DOHH2 (cell line): ENCODE data around the gene IFI44.

Experiments used
- H3F3A ChIP-seq: fragments of 200-600 bp; sonication (generic), shearing (Covaris generic); 2 replicates; pipeline ENCODE4 v1.6.0; 2016; ENCODE audit warnings: antibody characterized with exemption, mild to moderate bottlenecking; ENCODE audit not compliant: control insufficient read depth, insufficient read depth
- H3K27ac ChIP-seq: fragments of 200-600 bp; sonication (generic); 2 replicates; pipeline ENCODE4 v1.5.1; 2014; ENCODE audit warnings: low read depth, mild to moderate bottlenecking, low read length, moderate library complexity
- H3K27me3 ChIP-seq: fragments of 200-600 bp; sonication (generic); 2 replicates; pipeline ENCODE4 v1.6.1; 2014; ENCODE audit warnings: mild to moderate bottlenecking, low read length, mixed read lengths; ENCODE audit not compliant: control insufficient read depth
- H3K36me3 ChIP-seq: fragments of 200-600 bp; sonication (generic); 2 replicates; pipeline ENCODE4 v1.6.1; 2014; ENCODE audit warnings: mild to moderate bottlenecking, low read length, moderate library complexity, mixed read lengths; ENCODE audit not compliant: control insufficient read depth
- H3K4me1 ChIP-seq: fragments of 200-600 bp; sonication (generic); 2 replicates; pipeline ENCODE4 v1.6.1; 2014; ENCODE audit warnings: mild to moderate bottlenecking, low read length, mixed read lengths; ENCODE audit not compliant: control insufficient read depth
- H3K4me2 ChIP-seq: fragments of 200-600 bp; sonication (generic); 2 replicates; pipeline ENCODE4 v1.6.0; 2014; ENCODE audit warnings: mild to moderate bottlenecking, low read length, moderate library complexity
- H3K4me3 ChIP-seq: fragments of 200-600 bp; sonication (generic); 2 replicates; pipeline ENCODE4 v1.5.1; 2014; ENCODE audit warnings: mild to moderate bottlenecking, low read length, mixed read lengths
- H3K79me2 ChIP-seq: fragments of 200-600 bp; sonication (generic); 2 replicates; pipeline ENCODE4 v1.6.1; 2014; ENCODE audit warnings: mild to moderate bottlenecking, low read length, mixed read lengths; ENCODE audit not compliant: control insufficient read depth
- H3K9me2 ChIP-seq: fragments of 200-600 bp; sonication (generic); replicated peaks from 2 replicates; pipeline ENCODE4 v1.6.1; 2014; ENCODE audit warnings: mild to moderate bottlenecking, low read length, mixed read lengths; ENCODE audit not compliant: control insufficient read depth
- H3K9me3 ChIP-seq: fragments of 200-600 bp; sonication (generic); 2 replicates; pipeline ENCODE4 v1.6.1; 2014; ENCODE audit warnings: antibody characterized with exemption, low read length, mixed read lengths; ENCODE audit not compliant: control insufficient read depth, insufficient read depth
- H4K20me1 ChIP-seq: fragments of 200-600 bp; sonication (generic); 2 replicates; pipeline ENCODE4 v1.6.0; 2014; ENCODE audit warnings: low read depth, mild to moderate bottlenecking, antibody characterized with exemption, low read length, moderate library complexity; ENCODE audit not compliant: control insufficient read depth, insufficient read depth
- EZH2phosphoT487 ChIP-seq: fragments of 200-600 bp; sonication (generic); IDR thresholded peaks from 2 replicates; pipeline ENCODE4 v1.6.1; 2017; ENCODE audit warnings: borderline replicate concordance, mild to moderate bottlenecking, antibody characterized with exemption, low read length, moderate library complexity, mixed read lengths
- TF ChIP-seq, protein P1 (sequence below): fragments of 200-600 bp; sonication (generic); IDR thresholded peaks from one replicate; pipeline ENCODE4 v1.5.1; 2014; ENCODE audit warnings: antibody characterized with exemption, mild to moderate bottlenecking, low read depth, low read length; ENCODE audit not compliant: poor library complexity, severe bottlenecking

The IFI44 gene

DNA sequence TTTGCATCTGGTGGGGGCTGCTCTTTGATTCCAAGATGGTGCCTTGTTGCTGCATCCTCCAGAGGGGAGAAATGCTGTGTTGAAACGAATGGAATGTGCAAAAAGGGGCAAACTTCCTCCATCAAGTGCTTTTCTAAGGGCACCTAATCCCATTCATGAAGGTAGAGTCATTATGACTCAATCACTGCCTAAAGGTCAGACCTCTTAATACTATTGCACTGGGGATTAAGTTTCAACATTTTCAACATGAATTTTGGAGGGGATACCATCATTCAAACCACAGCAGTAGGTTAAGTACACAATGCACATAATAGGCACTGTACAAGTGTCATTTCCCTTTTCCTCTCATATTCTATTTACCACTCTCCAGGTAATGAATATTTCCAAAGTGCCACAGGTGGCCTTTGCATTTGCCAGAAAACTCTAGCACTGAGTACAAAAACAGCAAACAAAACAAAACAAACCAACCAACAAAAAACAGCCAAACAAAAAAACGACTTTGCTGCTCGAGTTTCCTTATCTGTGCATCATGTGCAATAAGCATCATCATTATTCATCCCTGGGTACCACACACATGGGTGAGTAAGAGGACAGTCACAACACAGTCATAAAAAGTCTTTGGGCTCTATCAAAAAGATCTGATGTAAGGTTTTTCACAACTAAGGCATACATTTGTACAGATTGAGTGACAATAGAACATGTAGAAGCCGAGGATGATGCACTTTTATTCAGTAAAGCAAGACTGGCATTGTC lies 42.5 kb downstream of the IFI44 start:
- Histone ChIP-seq H3K4me3 (no peak overlapping the region), H3K4me1 (no peaks in the 10 kb centered on the region), H3K27me3 (no peaks in the 10 kb centered on the region), H3F3A (no peaks in the 10 kb centered on the region), H3K36me3 (no peaks in the 10 kb centered on the region), H4K20me1 (no peaks in the 10 kb centered on the region), H3K9me3 (no peaks in the 10 kb centered on the region), H3K9me2 (no peaks in the 10 kb centered on the region), H3K27ac (no peak overlapping the region), H3K4me2 (no peak overlapping the region), H3K79me2 (no peaks in the 10 kb centered on the region)
- no peak for TF ChIP-seq EZH2phosphoT487
- TF ChIP-seq, protein P1, sequence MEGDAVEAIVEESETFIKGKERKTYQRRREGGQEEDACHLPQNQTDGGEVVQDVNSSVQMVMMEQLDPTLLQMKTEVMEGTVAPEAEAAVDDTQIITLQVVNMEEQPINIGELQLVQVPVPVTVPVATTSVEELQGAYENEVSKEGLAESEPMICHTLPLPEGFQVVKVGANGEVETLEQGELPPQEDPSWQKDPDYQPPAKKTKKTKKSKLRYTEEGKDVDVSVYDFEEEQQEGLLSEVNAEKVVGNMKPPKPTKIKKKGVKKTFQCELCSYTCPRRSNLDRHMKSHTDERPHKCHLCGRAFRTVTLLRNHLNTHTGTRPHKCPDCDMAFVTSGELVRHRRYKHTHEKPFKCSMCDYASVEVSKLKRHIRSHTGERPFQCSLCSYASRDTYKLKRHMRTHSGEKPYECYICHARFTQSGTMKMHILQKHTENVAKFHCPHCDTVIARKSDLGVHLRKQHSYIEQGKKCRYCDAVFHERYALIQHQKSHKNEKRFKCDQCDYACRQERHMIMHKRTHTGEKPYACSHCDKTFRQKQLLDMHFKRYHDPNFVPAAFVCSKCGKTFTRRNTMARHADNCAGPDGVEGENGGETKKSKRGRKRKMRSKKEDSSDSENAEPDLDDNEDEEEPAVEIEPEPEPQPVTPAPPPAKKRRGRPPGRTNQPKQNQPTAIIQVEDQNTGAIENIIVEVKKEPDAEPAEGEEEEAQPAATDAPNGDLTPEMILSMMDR: no peak

DNA sequence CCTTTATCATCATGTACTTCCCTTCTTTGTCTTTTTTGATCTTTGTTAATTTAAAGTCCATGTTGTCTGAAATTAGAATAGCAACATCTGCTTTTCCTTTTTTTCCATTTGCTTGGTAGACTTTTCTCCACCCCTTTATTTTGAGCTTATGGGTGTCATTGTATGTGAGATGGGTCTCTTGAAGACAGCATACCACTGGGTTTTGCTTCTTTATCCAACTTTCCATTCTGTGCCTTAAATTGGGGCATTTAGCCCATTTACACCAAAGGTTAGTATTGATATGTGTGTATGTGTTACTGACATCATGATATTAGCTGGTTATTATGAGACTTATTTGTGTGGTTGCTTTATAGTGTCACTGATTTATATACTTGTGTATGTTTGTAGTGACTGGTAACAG lies 50.2 kb downstream of the IFI44 start:
- Histone ChIP-seq H3K36me3 (no peaks in the 10 kb centered on the region), H3K79me2 (no peaks in the 10 kb centered on the region), H3K9me3 (no peaks in the 10 kb centered on the region; the same call in 1 of the 2 replicates), H3K9me2 (no peaks in the 10 kb centered on the region), H3K27me3 (no peaks in the 10 kb centered on the region), H3K4me1 (no peaks in the 10 kb centered on the region), H3K27ac (no peak overlapping the region), H4K20me1 (no peaks in the 10 kb centered on the region), H3K4me3 (no peak overlapping the region), H3K4me2 (no peak overlapping the region), H3F3A (no peaks in the 10 kb centered on the region)
- TF ChIP-seq, protein P1: no peak
- no peak for TF ChIP-seq EZH2phosphoT487

DNA sequence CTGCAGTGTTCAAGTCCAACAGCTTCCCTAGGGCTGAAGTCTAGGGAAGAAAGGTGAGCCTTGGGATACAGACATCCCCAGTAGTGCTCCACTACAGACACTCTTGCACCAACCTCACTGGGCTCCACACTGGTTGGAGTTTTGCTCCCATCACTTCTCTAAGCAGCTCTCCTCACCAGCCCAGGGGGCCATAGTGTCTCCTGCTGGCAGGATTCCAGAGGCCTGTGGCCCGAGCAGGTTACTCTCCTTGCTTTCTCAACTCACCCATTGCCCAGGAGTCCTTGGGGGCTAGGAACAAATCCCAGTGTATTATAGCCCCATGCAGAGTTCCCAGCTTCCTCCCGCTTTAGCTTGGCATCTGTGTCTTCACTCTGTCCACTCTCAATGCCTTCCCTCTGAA lies 52.8 kb downstream of the IFI44 start:
- Histone ChIP-seq H3F3A (no peaks in the 10 kb centered on the region), H3K9me3 (no peaks in the 10 kb centered on the region; the same call in 1 of the 2 replicates), H3K9me2 (no peaks in the 10 kb centered on the region), H3K4me3 (no peak overlapping the region), H3K36me3 (no peaks in the 10 kb centered on the region), H3K27ac (no peak overlapping the region), H3K79me2 (no peaks in the 10 kb centered on the region), H3K4me2 (no peak overlapping the region), H4K20me1 (no peaks in the 10 kb centered on the region), H3K4me1 (no peaks in the 10 kb centered on the region), H3K27me3 (no peaks in the 10 kb centered on the region)
- no peak for TF ChIP-seq EZH2phosphoT487
- TF ChIP-seq, protein P1: no peak
